Upper lobe of left lung (tissue), 4 donors: ENCODE data around the gene EFR3B.

ENCODE experiments used
- CTCF ChIP-seq, 6 experiments: fragments of 450-650 bp in 4 of 6; fragments of 200-600 bp in 2 of 6; sonication (generic) in 2 of 6; IDR thresholded peaks; one replicate each; pipeline ENCODE4 v1.5.1; 2016 to 2019; ENCODE audit warnings: antibody characterized with exemption in 6 of 6
- POLR2A ChIP-seq, 4 donors: fragments of 450-650 bp; IDR thresholded peaks; one replicate each; pipeline ENCODE4 v1.5.1; 2016 to 2017; ENCODE audit warnings: antibody characterized with exemption in 4 of 4, mild to moderate bottlenecking in 2 of 4
- POLR2AphosphoS5 ChIP-seq, 2 donors: sonication (generic); formaldehyde crosslinking; IDR thresholded peaks; one replicate each; pipeline ENCODE4 v1.5.1; 2017; ENCODE audit warnings: antibody characterized with exemption in 2 of 2

- no peak for TF ChIP-seq CTCF (IDR thresholded peaks at IDR 0.05)
- no peak for TF ChIP-seq POLR2A (IDR thresholded peaks at IDR 0.05)
- no peak for TF ChIP-seq POLR2AphosphoS5 (IDR thresholded peaks at IDR 0.05)
These were observed 18.5 kb upstream of the EFR3B start for GRCh38 chr2:25023333-25023732.
